GM12878 (cell line): ENCODE data around the gene LRRC27. TPM values are rescaled to one million over a fixed set of nuclear protein-coding genes. Genes with fewer than 3 reads are reported as not detected.

Experiments
- ATAC-seq: fragments of 200-7000 bp; cut with Tn5 transposase; 3 replicates; pipeline ENCODE4 v1.9.1; 2020; ENCODE audit warnings: mild to moderate bottlenecking, moderate library complexity
- BruUV-seq: library from RNA; stranded (reverse); fragments of 400-500 nt; replicated peaks from 2 replicates; lab custom pipeline; 2021; lab: Mats Ljungman, UMichigan
- CTCF ChIA-PET: fragments of 300-600 bp; sonication (Branson Sonifier 250); formaldehyde crosslinking; extraction: SDS; loops from one replicate; lab custom pipeline; 2021; ENCODE audit warnings: inconsistent platforms; lab: Yijun Ruan, JAX
- POLR2A ChIA-PET: fragments of 350-600 bp; formaldehyde crosslinking; extraction: SDS; loops from one replicate; lab custom pipeline; 2021; ENCODE audit warnings: inconsistent platforms; lab: Charles Lee
- RAD21 ChIA-PET: fragments of 300-600 bp; sonication (Branson Sonifier 250); formaldehyde crosslinking; loops from one replicate; lab custom pipeline; 2023; ENCODE audit warnings: antibody characterized with exemption; ENCODE audit not compliant: unreplicated experiment; lab: Charles Lee
- SMC1A ChIA-PET: fragments of 300-600 bp; sonication (Branson Sonifier 250); formaldehyde crosslinking; loops from one replicate; lab custom pipeline; 2023; ENCODE audit not compliant: unreplicated experiment, uncharacterized antibody; lab: Charles Lee
- DNase-seq: peaks from one replicate; pipeline ENCODE4 v3.0.0-alpha.2; 2011; ENCODE audit warnings: low read depth, low spot score
- FAIRE-seq: peaks from 3 replicates; lab custom pipeline; 2011; peaks lifted over from hg19 to GRCh38; lab: Jason Lieb, UNC
- H2AFZ ChIP-seq: 2 replicates; pipeline ENCODE4 v1.6.0; 2011; ENCODE audit warnings: low read depth, low read length, control low read depth; ENCODE audit not compliant: control insufficient read depth
- H3K27ac ChIP-seq: 2 replicates; pipeline ENCODE4 v1.5.1; 2011; ENCODE audit warnings: control low read depth; ENCODE audit not compliant: control insufficient read depth, insufficient read depth
- H3K27me3 ChIP-seq, 2 experiments: replicated peaks in 1 of 2; 2 replicates each; pipeline versions ENCODE4 v1.6.0 to v1.6.1; 2011; ENCODE audit warnings: low read length in 1 of 2; ENCODE audit not compliant: control insufficient read depth in 2 of 2, insufficient read depth in 2 of 2
- H3K36me3 ChIP-seq, 2 experiments: 2 replicates each; pipeline ENCODE4 v1.5.1; 2011; ENCODE audit warnings: low read length in 1 of 2; ENCODE audit not compliant: control insufficient read depth in 2 of 2, insufficient read depth in 2 of 2
- H3K4me1 ChIP-seq: 2 replicates; pipeline ENCODE4 v1.6.1; 2011; ENCODE audit warnings: mild to moderate bottlenecking, low read length, moderate library complexity, mixed read lengths; ENCODE audit not compliant: control insufficient read depth, insufficient read depth
- H3K4me2 ChIP-seq: 2 replicates; pipeline ENCODE4 v1.6.0; 2011; ENCODE audit warnings: control low read depth; ENCODE audit not compliant: control insufficient read depth, insufficient read depth
- H3K4me3 ChIP-seq: fragments of 200-600 bp; sonication (generic); 2 replicates; pipeline ENCODE4 v1.5.1; 2016
- H3K79me2 ChIP-seq: 2 replicates; pipeline ENCODE4 v1.6.0; 2011; ENCODE audit warnings: low read length; ENCODE audit not compliant: control insufficient read depth, insufficient read depth
- H3K9ac ChIP-seq: 2 replicates; pipeline ENCODE4 v1.8.0; 2011; ENCODE audit warnings: low read length, control low read depth, mixed read lengths; ENCODE audit not compliant: control insufficient read depth, insufficient read depth
- H3K9me3 ChIP-seq: replicated peaks from 3 replicates; pipeline ENCODE4 v1.5.1; 2011; ENCODE audit warnings: mild to moderate bottlenecking, low read length; ENCODE audit not compliant: control insufficient read depth, insufficient read depth
- H4K20me1 ChIP-seq: 2 replicates; pipeline ENCODE4 v1.6.0; 2011; ENCODE audit not compliant: control insufficient read depth, insufficient read depth
- CBX3 ChIP-seq: fragments of 200-600 bp; sonication (generic); IDR thresholded peaks from 2 replicates; pipeline ENCODE4 v1.6.1; 2016; ENCODE audit warnings: low read depth, borderline replicate concordance
- EP300 ChIP-seq, 2 experiments: fragments of 150-350 bp in 1 of 2; IDR thresholded peaks; 2 replicates each; pipeline ENCODE4 v1.6.1; 2011 to 2012; ENCODE audit warnings: low read depth in 2 of 2, low read length in 2 of 2, borderline replicate concordance in 1 of 2, improper control_type of control experiment in 1 of 2, inconsistent platforms in 1 of 2; ENCODE audit not compliant: control insufficient read depth in 1 of 2
- ETV6 ChIP-seq, 2 experiments: fragments of 450-650 bp in 1 of 2; IDR thresholded peaks in 1 of 2; conservative IDR thresholded peaks in 1 of 2; 2 replicates each; pipeline ENCODE4 v1.6.1; 2014; ENCODE audit warnings: antibody characterized with exemption in 1 of 2, borderline replicate concordance in 1 of 2, low read depth in 1 of 2, mild to moderate bottlenecking in 1 of 2, moderate library complexity in 1 of 2
- GABPA ChIP-seq: IDR thresholded peaks from 2 replicates; pipeline ENCODE4 v1.6.1; 2014; ENCODE audit warnings: antibody characterized with exemption, low read depth, mild to moderate bottlenecking, inconsistent platforms
- IKZF2 ChIP-seq, 2 experiments: fragments of 450-650 bp; IDR thresholded peaks; 2 replicates each; pipeline ENCODE4 v1.6.1; 2017; ENCODE audit warnings: mild to moderate bottlenecking in 2 of 2, moderate library complexity in 2 of 2
- NR2C1 ChIP-seq: fragments of 450-650 bp; IDR thresholded peaks from 2 replicates; pipeline ENCODE4 v1.6.1; 2017; ENCODE audit warnings: antibody characterized with exemption, mild to moderate bottlenecking, moderate library complexity
- NR2C2 ChIP-seq: IDR thresholded peaks from 2 replicates; pipeline ENCODE4 v1.6.1; 2011; ENCODE audit warnings: borderline replicate concordance, low read depth; ENCODE audit not compliant: control insufficient read depth, insufficient read length
- SIN3A ChIP-seq: IDR thresholded peaks from 2 replicates; pipeline ENCODE4 v1.6.1; 2012; ENCODE audit warnings: low read depth, low read length, improper control_type of control experiment
- SUPT20H ChIP-seq: IDR thresholded peaks from 2 replicates; pipeline ENCODE4 v1.6.1; 2011; ENCODE audit warnings: low read depth, mild to moderate bottlenecking, low read length, moderate library complexity, borderline replicate concordance; ENCODE audit not compliant: control insufficient read depth
- WGBS: methylation state at CpG from one replicate; pipeline ENCODE4 v1.1.6; 2016; ENCODE audit warnings: low lambda C conversion rate; ENCODE audit not compliant: insufficient replicate concordance, insufficient coverage; ENCODE audit errors: missing lambda C conversion rate; 5-methylcytosine and 5-hydroxymethylcytosine counted together
- in situ Hi-C: fragments of 300-500 bp; cut with MboI; formaldehyde crosslinking; loops from 9 replicates; pipeline ENCODE4 v1.14.3; 2018; ENCODE audit warnings: mixed read lengths
- intact Hi-C: fragments of 100-400 bp; cut with micrococcal nuclease; formaldehyde crosslinking; loops from one replicate; pipeline ENCODE4 v1.14.2; 2022; ENCODE audit not compliant: unreplicated experiment
- polyA plus RNA-seq, 11 experiments: library from polyadenylated mRNA; depleted of rRNA in 4 of 11; unstranded in 6 of 11; stranded (reverse) in 5 of 11; fragments of >200 nt; fragmentation: Nextera tagmentation in 4 of 11; fragmentation: Illumina TruSeq in 1 of 11; extraction: Ambion mirVana in 4 of 11; extraction: Trizol in 1 of 11; gene quantifications; 1 replicate in 1 of 11; 2 replicates in 10 of 11; pipeline versions ENCODE4 v1.2.1 to v1.2.3, GENCODE V29; 2011 to 2016; ENCODE audit warnings: inconsistent platforms in 2 of 11, missing spikeins in 2 of 11, low read depth in 1 of 11
- total RNA-seq, 4 experiments: library from RNA; depleted of rRNA in 3 of 4; stranded (reverse); fragments of >200 nt in 3 of 4; fragmentation: Illumina TruSeq in 1 of 4; extraction: Trizol in 1 of 4; gene quantifications; 2 replicates each; pipeline versions ENCODE4 v1.2.1 to v1.2.3, GENCODE V29; 2013 to 2021
- TF ChIP-seq, protein P1 (sequence below): fragments of 450-650 bp; IDR thresholded peaks from 2 replicates; pipeline ENCODE4 v1.6.1; 2017; ENCODE audit warnings: antibody characterized with exemption, mild to moderate bottlenecking, moderate library complexity

The LRRC27 gene
- total and polyA plus RNA-seq, 10 of the 15 experiments (the other 5 are each of a cell fraction or from before 2014, with no cell fraction given) = 0.48 to 6.9 (median 4.7) TPM

- H3K4me2 ChIP-seq = no peak overlapping the region
- no peaks in the 10 kb centered on the region; the same call in 1 of the 2 replicates for H3K4me1 ChIP-seq
- no peaks in the 10 kb centered on the region for H3K79me2 ChIP-seq
- TF ChIP-seq SUPT20H = no peak
- no peak for TF ChIP-seq IKZF2 (IDR thresholded peaks at IDR 0.05)
- no peak for TF ChIP-seq NR2C2
- TF ChIP-seq SIN3A = no peak
- no peak for TF ChIP-seq GABPA
- no peak for TF ChIP-seq EP300 (IDR thresholded peaks at IDR 0.05; ENCODE audit: borderline replicate concordance in 1 of 2, control insufficient read depth in 1 of 2, low read depth in 2 of 2, low read length in 2 of 2)
- no peaks in the 10 kb centered on the region for H3K27me3 ChIP-seq
- no peak for DNase-seq
- H4K20me1 ChIP-seq = no peaks in the 10 kb centered on the region
- H3K4me3 ChIP-seq = no peak overlapping the region
- SMC1A ChIA-PET = no interaction called here
- RAD21 ChIA-PET = no interaction called here
- H2AFZ ChIP-seq = no peak overlapping the region
- no peak for FAIRE-seq
- intact Hi-C loops = no loop called here
- POLR2A ChIA-PET = no interaction called here
- CTCF ChIA-PET = interaction anchor here (1.9 kb wide), 1 partner anchor 62 kb away, joined by 4 read pairs; no protein-coding TSS in a partner anchor
- WGBS = 57% methylated on average over 20 of the region's 20 CpGs
- no peak overlapping the region for H3K27ac ChIP-seq
- in situ Hi-C loops = no loop called here
- H3K9ac ChIP-seq = no peak overlapping the region
- no peaks in the 10 kb centered on the region for H3K9me3 ChIP-seq
- no peak for ATAC-seq
- no TSS peak for BruUV-seq
- no peaks in the 10 kb centered on the region for H3K36me3 ChIP-seq
Measured at GRCh38 chr10:132384618-132385388, 52.8 kb downstream of the LRRC27 start.

DNA sequence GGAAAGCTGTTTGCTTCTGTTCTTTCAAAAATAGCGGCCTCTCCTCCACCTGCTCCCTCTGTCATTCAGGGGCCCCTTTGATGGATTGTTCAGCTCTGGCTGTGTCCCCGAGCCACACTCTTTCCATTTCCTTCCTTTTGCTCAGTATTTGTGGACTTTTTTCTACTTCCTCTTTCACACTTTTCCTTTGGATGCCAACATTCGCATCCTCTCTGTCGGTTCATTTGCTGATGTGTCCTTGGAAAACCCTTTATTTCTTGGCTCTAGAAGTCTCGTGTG, 53.3 kb downstream of the LRRC27 start:
- Histone ChIP-seq H3K4me3 (no peak overlapping the region), H3K79me2 (no peaks in the 10 kb centered on the region), H3K4me1 (no peaks in the 10 kb centered on the region; the same call in 1 of the 2 replicates), H3K36me3 (no peaks in the 10 kb centered on the region), H3K4me2 (no peak overlapping the region), H3K27ac (no peak overlapping the region), H3K9ac (no peak overlapping the region), H3K27me3 (no peaks in the 10 kb centered on the region), H4K20me1 (no peaks in the 10 kb centered on the region), H2AFZ (no peak overlapping the region), H3K9me3 (no peaks in the 10 kb centered on the region)
- DNase-seq (no peak), FAIRE-seq (no peak), ATAC-seq (no peak)
- ChIA-PET RAD21 (no interaction called here), SMC1A (no interaction called here), POLR2A (no interaction called here), CTCF (interaction anchor here (1.9 kb wide), 1 partner anchor 62 kb away, joined by 4 read pairs; no protein-coding TSS in a partner anchor)
- 8% methylated on average over 5 of the region's 5 CpGs for WGBS
- in situ Hi-C loops = no loop called here
- intact Hi-C loops = no loop called here
- no TSS peak for BruUV-seq
- no peak for TF ChIP-seq ETV6 (conservative IDR thresholded peaks at IDR 0.05 in 1 of 2, IDR thresholded peaks at IDR 0.05 in 1 of 2; ENCODE audit: borderline replicate concordance in 1 of 2, low read depth in 1 of 2)
- TF ChIP-seq NR2C1 = no peak
- TF ChIP-seq, protein P1, sequence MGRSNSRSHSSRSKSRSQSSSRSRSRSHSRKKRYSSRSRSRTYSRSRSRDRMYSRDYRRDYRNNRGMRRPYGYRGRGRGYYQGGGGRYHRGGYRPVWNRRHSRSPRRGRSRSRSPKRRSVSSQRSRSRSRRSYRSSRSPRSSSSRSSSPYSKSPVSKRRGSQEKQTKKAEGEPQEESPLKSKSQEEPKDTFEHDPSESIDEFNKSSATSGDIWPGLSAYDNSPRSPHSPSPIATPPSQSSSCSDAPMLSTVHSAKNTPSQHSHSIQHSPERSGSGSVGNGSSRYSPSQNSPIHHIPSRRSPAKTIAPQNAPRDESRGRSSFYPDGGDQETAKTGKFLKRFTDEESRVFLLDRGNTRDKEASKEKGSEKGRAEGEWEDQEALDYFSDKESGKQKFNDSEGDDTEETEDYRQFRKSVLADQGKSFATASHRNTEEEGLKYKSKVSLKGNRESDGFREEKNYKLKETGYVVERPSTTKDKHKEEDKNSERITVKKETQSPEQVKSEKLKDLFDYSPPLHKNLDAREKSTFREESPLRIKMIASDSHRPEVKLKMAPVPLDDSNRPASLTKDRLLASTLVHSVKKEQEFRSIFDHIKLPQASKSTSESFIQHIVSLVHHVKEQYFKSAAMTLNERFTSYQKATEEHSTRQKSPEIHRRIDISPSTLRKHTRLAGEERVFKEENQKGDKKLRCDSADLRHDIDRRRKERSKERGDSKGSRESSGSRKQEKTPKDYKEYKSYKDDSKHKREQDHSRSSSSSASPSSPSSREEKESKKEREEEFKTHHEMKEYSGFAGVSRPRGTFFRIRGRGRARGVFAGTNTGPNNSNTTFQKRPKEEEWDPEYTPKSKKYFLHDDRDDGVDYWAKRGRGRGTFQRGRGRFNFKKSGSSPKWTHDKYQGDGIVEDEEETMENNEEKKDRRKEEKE = no peak
- TF ChIP-seq CBX3 = no peak
